BLaER1 (cell line): Measurements from ENCODE around the gene RPS21.

ENCODE experiments used
- H3K27ac ChIP-seq: shearing (Covaris generic); formaldehyde crosslinking; 2 replicates; pipeline ENCODE4 v1.8.1; 2022
- H3K27me3 ChIP-seq: shearing (Covaris generic); formaldehyde crosslinking; 2 replicates; pipeline ENCODE4 v1.8.1; 2022
- H3K36me3 ChIP-seq: shearing (Covaris generic); formaldehyde crosslinking; 2 replicates; pipeline ENCODE4 v1.8.1; 2022
- H3K4me1 ChIP-seq: shearing (Covaris generic); formaldehyde crosslinking; 2 replicates; pipeline ENCODE4 v1.8.1; 2022
- H3K4me2 ChIP-seq: shearing (Covaris generic); formaldehyde crosslinking; 2 replicates; pipeline ENCODE4 v1.8.1; 2022
- H3K4me3 ChIP-seq: shearing (Covaris generic); formaldehyde crosslinking; 2 replicates; pipeline ENCODE4 v1.8.1; 2022
- H3K9ac ChIP-seq: shearing (Covaris generic); formaldehyde crosslinking; 2 replicates; pipeline ENCODE4 v1.8.1; 2022
- H3K9me3 ChIP-seq: shearing (Covaris generic); formaldehyde crosslinking; 2 replicates; pipeline ENCODE4 v1.8.1; 2022
- H4K20me1 ChIP-seq: shearing (Covaris generic); formaldehyde crosslinking; 2 replicates; pipeline ENCODE4 v1.8.1; 2022
- Cebpa-rat ChIP-seq: shearing (Covaris generic); IDR thresholded peaks from 2 replicates; pipeline ENCODE4 v1.8.1; 2022

The RPS21 gene

DNA sequence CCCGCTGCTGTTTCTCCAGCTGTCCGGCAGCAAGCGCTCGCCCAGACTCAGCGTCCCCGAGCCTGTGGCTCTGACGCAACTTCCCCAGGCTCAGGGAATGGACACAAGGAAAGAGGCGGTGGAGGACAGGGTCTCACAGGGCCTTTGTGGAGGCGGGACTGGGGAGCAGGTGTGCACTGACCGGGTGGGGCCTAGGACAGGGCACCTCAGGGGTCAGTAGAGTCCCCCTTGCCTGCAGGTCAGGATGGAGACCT lies 39.8 kb upstream of the RPS21 start:
- H3K9ac ChIP-seq: no peak overlapping the region
- no peak overlapping the region for H3K4me3 ChIP-seq
- peaks cover 8% of the 10 kb centered on the region; the same call in 1 of the 2 replicates for H4K20me1 ChIP-seq
- H3K27ac ChIP-seq: no peak overlapping the region
- H3K9me3 ChIP-seq: peaks cover 10% of the 10 kb centered on the region
- no peaks in the 10 kb centered on the region for H3K27me3 ChIP-seq
- no peak for TF ChIP-seq Cebpa-rat
- peaks cover 32% of the 10 kb centered on the region for H3K4me1 ChIP-seq
- peaks cover 46% of the 10 kb centered on the region for H3K36me3 ChIP-seq
- H3K4me2 ChIP-seq: no peak overlapping the region

DNA sequence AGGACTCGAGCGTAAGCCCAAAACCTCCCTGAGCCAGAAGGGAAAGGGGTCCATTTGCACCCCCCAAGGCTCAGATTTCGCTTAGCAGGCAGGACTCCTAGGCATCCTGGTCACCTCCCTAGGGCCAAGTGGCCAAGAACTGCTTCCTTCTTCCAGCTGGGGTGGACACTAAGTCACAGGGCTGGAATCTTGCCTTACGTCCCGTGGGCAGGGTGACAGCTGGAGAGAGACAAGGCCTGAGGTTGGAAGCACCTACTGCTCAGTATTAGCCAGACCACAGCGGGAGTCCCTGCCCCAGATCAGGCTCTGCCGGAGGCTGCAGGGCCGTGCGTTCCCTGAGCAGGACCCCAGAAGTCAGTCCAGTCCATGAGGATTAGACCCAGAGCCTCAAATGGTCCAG lies 39.5 kb upstream of the RPS21 start:
- no peak overlapping the region for H3K4me3 ChIP-seq
- no peaks in the 10 kb centered on the region for H3K27me3 ChIP-seq
- H3K4me1 ChIP-seq: peaks cover 33% of the 10 kb centered on the region
- H3K27ac ChIP-seq: no peak overlapping the region
- TF ChIP-seq Cebpa-rat: no peak
- no peak overlapping the region for H3K4me2 ChIP-seq
- H3K9ac ChIP-seq: no peak overlapping the region
- peaks cover 10% of the 10 kb centered on the region for H3K9me3 ChIP-seq
- peaks cover 49% of the 10 kb centered on the region for H3K36me3 ChIP-seq
- peaks cover 9% of the 10 kb centered on the region for H4K20me1 ChIP-seq

DNA sequence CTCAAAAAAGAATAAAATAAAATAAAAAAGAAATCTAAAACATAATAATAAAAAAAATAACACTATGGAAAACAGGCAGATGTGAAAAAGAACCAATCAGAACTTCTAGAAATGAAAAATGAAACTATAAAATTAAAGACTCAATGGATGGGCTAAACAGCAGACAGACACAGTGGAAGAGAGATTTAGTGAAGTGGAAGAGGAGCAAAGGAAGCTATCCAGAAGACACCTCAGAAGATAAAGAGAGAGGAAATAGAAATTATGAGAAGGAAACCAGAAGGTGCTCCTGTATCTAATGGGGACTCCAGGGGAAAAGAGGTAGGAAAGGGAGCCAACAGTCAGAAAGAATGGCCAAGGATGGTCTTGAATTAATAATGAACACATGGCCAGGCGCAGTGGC lies 38.3 kb upstream of the RPS21 start:
- no peak overlapping the region for H3K4me3 ChIP-seq
- H3K27ac ChIP-seq: no peak overlapping the region
- TF ChIP-seq Cebpa-rat: no peak
- peaks cover 36% of the 10 kb centered on the region for H3K4me1 ChIP-seq
- no peak overlapping the region for H3K9ac ChIP-seq
- H3K4me2 ChIP-seq: no peak overlapping the region
- H3K36me3 ChIP-seq: peaks cover 54% of the 10 kb centered on the region
- H3K27me3 ChIP-seq: no peaks in the 10 kb centered on the region
- peaks cover 21% of the 10 kb centered on the region for H4K20me1 ChIP-seq
- H3K9me3 ChIP-seq: peaks cover 10% of the 10 kb centered on the region

DNA sequence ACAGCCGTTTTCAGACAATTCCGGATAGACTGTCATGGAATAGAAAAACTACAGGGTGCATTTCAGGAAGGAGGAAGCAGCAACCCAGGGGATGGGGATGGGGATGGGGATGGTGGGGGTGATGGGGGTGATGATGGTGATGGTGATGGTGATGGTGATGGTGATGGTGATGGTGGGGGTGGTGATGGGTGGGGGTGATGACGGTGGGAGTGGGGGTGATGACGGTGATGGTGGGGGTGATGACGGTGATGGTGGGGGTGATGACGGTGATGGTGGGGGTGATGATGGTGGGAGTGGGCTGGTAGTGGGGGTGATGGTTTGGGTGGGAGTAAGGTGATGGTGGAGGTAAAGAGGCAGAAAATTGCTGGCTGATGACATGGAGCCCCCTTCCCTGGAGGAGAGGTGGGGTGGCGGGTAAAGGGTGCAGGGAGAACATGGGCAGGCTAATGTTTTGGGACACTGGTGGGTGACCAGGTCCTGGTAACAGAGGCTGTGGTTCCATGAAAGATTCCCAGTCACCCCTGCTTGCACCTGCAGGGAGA lies 37.3 kb upstream of the RPS21 start:
- Histone ChIP-seq H4K20me1 (peaks cover 26% of the 10 kb centered on the region), H3K27ac (no peak overlapping the region), H3K4me1 (peaks cover 32% of the 10 kb centered on the region), H3K36me3 (peaks cover 54% of the 10 kb centered on the region), H3K27me3 (no peaks in the 10 kb centered on the region), H3K4me2 (no peak overlapping the region), H3K9me3 (peaks cover 10% of the 10 kb centered on the region), H3K4me3 (no peak overlapping the region), H3K9ac (no peak overlapping the region)
- no peak for TF ChIP-seq Cebpa-rat

DNA sequence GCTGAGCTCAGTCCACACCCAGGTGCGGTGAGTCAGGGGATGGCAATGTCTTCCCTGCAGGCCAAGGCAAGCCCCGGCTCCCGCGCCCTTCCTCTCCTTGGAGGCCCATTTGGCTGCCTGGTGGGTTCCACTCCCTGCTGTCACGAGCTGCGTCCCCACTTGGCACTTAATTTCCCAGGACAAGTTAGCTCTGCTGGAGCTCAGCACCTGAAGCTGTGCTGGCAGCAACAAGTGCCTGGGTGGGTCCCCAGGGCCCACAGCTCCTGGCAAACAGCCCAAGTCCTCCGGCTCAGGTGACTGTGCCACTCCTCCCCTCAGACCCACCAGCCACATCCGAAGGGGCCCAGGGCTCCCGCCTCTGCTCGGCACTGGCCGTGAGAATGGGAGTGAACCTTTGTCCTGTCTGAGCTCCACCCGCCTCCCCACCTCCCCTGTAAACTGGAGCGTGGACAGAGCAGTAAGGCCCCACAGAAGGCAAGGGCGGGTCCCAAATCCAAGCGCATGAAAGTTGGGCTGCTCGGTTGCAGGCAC lies 36.7 kb upstream of the RPS21 start:
- Histone ChIP-seq H3K4me2 (no peak overlapping the region), H3K36me3 (peaks cover 54% of the 10 kb centered on the region), H3K9ac (no peak overlapping the region), H3K4me3 (no peak overlapping the region), H4K20me1 (peaks cover 32% of the 10 kb centered on the region), H3K27ac (no peak overlapping the region), H3K27me3 (no peaks in the 10 kb centered on the region), H3K4me1 (peaks cover 32% of the 10 kb centered on the region), H3K9me3 (peaks cover 10% of the 10 kb centered on the region)
- no peak for TF ChIP-seq Cebpa-rat

DNA sequence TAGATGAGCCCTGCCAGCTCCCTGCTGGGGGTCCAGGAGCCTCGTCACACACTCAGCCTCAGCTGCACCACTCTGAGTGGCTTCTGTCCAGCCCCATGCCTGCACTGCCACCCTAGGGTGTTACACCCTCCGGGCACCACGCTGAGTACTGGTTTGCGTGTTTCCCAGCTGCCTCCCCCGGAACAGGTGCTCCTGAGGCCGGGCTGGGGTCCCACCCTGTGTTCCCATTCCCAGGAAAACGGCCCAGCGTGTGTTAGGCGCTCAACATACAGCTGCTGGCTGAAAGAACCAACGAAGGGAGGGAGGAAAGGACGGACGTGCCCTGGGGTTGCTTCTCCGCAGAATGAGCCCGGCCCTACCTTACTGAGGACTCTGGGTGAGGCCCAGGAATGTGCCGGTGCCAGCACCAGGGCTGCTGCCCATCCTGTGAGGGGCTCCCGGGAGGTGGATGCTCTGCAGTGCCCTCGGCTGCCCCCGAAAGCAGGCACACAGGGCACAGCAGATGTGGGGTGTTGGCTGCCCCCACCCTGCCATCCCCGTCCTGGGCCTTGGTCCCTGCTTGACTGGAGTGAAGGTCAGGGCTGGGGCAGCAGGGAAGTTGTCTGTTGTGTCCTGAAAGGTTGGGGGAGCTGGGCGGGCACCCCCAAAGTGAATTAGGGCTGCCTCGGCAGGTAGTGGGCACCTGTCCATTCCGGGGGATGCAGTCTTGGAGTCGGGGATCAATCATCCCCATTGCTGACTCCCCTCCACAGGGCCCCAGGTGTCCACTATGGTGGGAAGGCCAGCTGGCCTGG lies 36.1 kb upstream of the RPS21 start:
- Histone ChIP-seq H3K27me3 (no peaks in the 10 kb centered on the region), H3K4me3 (no peak overlapping the region), H3K9ac (no peak overlapping the region), H3K36me3 (peaks cover 53% of the 10 kb centered on the region), H3K4me2 (no peak overlapping the region), H4K20me1 (peaks cover 38% of the 10 kb centered on the region), H3K4me1 (peaks cover 32% of the 10 kb centered on the region), H3K27ac (no peak overlapping the region), H3K9me3 (peaks cover 10% of the 10 kb centered on the region)
- no peak for TF ChIP-seq Cebpa-rat

DNA sequence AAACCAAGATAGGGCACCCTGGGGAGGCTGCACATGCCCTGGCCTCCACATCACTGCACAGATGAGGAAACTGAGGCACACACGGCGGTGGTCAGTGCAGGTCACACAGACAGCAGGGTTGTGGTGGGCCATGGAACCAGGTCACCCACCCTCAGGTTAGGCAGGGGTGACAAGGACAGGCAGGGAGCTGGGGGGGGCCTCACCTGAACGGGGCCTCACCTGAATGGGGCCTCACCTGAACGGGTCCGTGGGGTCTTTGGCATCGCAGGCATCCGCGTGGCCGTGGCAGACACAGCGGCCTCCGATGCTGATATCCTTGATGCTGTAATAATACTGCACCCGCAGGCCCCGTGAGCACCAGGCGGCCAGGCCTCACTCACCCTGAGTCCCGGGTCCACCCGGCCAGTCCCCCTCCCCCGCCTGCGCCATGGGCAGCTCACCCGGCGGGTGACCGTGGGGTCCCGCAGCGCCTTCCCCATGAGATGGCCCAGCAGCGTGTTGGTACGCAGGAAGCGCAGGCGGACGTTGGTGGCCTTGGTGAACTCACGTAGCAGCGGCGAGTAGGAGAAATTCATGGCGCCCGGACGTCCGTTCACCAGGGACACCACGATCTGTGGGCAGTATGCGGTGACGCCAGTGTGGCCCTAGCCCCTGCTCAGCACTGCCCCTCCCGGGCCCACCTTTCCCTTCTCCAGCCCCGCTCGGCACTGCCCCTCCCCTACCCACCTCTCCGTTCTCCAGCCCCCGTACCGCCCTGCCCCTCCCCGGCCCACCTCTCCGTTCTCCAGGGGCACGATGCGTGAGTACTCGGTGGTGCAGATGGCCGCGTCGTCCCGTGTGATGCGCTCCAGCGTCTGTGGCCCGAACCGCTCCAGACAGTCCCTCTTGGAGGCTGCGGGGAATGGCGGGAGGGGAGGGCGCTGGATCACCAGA lies 35.2 kb upstream of the RPS21 start:
- H3K27me3 ChIP-seq: no peaks in the 10 kb centered on the region
- H3K9me3 ChIP-seq: peaks cover 10% of the 10 kb centered on the region
- H3K4me2 ChIP-seq: no peak overlapping the region
- no peak overlapping the region for H3K27ac ChIP-seq
- H3K4me1 ChIP-seq: peaks cover 39% of the 10 kb centered on the region
- no peak for TF ChIP-seq Cebpa-rat
- peaks cover 44% of the 10 kb centered on the region for H3K36me3 ChIP-seq
- H3K9ac ChIP-seq: no peak overlapping the region
- H3K4me3 ChIP-seq: no peak overlapping the region
- peaks cover 47% of the 10 kb centered on the region for H4K20me1 ChIP-seq

DNA sequence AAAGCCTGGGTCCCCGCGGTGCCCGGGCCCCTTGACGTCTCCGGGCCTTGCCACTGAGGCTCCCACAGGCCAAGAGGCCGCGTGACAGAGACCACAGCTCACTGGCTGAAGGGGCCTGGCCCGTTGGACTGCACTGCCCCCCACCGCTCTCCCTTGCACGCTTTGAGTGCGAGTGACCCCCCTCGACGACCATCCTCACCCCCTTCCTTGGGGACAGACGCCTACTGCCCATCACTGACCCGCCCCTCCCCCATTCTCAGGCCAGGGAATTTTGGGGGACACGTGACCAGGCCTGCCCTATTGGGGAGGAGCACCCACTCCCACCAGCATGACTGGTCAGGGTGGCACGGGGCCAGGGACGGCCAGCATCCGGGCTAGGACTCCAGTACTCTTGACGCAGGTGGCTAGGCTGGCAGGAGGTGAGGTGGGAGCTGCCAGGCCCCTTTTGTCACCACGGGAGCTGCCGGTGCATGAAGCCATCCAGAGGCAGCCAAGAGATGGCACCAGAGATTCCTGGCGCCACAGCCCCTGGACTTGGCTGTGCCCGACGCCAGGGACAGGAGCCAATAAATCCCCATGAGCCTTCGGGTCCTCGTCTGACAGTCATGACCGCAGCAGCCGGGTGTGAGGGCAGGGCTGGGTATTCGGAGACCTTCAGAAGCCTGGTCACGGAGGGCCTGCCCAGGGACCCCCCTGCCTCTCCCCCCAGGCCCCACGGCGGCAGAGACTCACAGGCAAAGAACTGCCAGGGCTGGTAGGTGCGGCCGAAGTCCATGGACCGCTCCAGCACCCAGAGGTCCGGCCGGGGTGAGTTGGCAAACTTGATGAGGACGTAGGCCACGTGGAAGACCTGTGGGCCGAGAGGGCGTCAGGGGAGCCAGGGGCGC lies 34.3 kb upstream of the RPS21 start:
- Histone ChIP-seq H3K9ac (no peak overlapping the region), H3K27me3 (peaks cover under 1% of the 10 kb centered on the region; the same call in 1 of the 2 replicates), H4K20me1 (peaks cover 56% of the 10 kb centered on the region), H3K36me3 (peaks cover 35% of the 10 kb centered on the region), H3K4me1 (peaks cover 48% of the 10 kb centered on the region), H3K9me3 (peaks cover 10% of the 10 kb centered on the region), H3K4me2 (no peak overlapping the region; the same call in 1 of the 2 replicates), H3K27ac (no peak overlapping the region), H3K4me3 (no peak overlapping the region)
- TF ChIP-seq Cebpa-rat: no peak
